Uterus (tissue), 4 donors: ENCODE results near the gene PAPLN. TPM values are rescaled to one million over a fixed set of nuclear protein-coding genes. Genes with fewer than 3 reads are reported as not detected.

ENCODE experiments used
- DNase-seq, 2 donors: peaks; one replicate each; pipeline ENCODE4 v3.0.0-alpha.2; 2019 to 2020
- H3K27ac ChIP-seq, 2 donors: fragments of 200-600 bp; sonication (generic); 1 replicate in 1 of 2; 2 replicates in 1 of 2; pipeline ENCODE4 v1.5.1; 2016 to 2018
- H3K27me3 ChIP-seq, 2 donors: fragments of 200-600 bp; sonication (generic); one replicate each; pipeline ENCODE4 v1.5.1; 2018 to 2019; ENCODE audit warnings: control low read depth in 1 of 2
- H3K36me3 ChIP-seq, 2 donors: fragments of 200-600 bp; sonication (generic); one replicate each; pipeline ENCODE4 v1.5.1; 2019; ENCODE audit warnings: control low read depth in 1 of 2
- H3K4me1 ChIP-seq, 2 donors: fragments of 200-600 bp; sonication (generic); one replicate each; pipeline ENCODE4 v1.5.1; 2018 to 2019; ENCODE audit warnings: control low read depth in 1 of 2
- H3K4me3 ChIP-seq, 2 donors: fragments of 200-600 bp; sonication (generic); 1 replicate in 1 of 2; 2 replicates in 1 of 2; pipeline ENCODE4 v1.5.1; 2018 to 2019; ENCODE audit warnings: mild to moderate bottlenecking in 1 of 2
- H3K9me3 ChIP-seq, 2 donors: fragments of 200-600 bp; sonication (generic); one replicate each; pipeline ENCODE4 v1.5.1; 2019; ENCODE audit warnings: control low read depth in 1 of 2
- CTCF ChIP-seq, 4 experiments: fragments of 200-600 bp in 2 of 4; fragments of 450-650 bp in 2 of 4; sonication (generic) in 2 of 4; IDR thresholded peaks; one replicate each; pipeline ENCODE4 v1.5.1; 2016 to 2019; ENCODE audit warnings: antibody characterized with exemption in 4 of 4, mild to moderate bottlenecking in 2 of 4, moderate library complexity in 1 of 4
- POLR2A ChIP-seq, 2 donors: fragments of 450-650 bp; IDR thresholded peaks; one replicate each; pipeline ENCODE4 v1.6.1; 2016; ENCODE audit warnings: antibody characterized with exemption in 2 of 2, mild to moderate bottlenecking in 1 of 2, moderate library complexity in 1 of 2
- intact Hi-C: fragments of 100-400 bp; cut with DNase I; formaldehyde crosslinking; loops from one replicate; pipeline ENCODE4 v1.15.1; 2023; ENCODE audit warnings: low total_unique reads
- total RNA-seq, 4 donors: library from RNA; depleted of rRNA in 3 of 4; stranded (reverse); fragments of >200 nt in 3 of 4; gene quantifications; one replicate each; pipeline versions ENCODE4 v1.1.0 to v1.2.4, GENCODE V29; 2014 to 2023
- donor health status: DM: yes; HTN: yes; CAD: no.

PAPLN gene
- total RNA-seq, 4 donors from 2014 or later, result 16.5 to 40.2 (median 33.1) TPM

GRCh38 chr14:73249564-73250316 lies 12.4 kb downstream of the PAPLN start:
- intact Hi-C loops, result no loop called here
- no peak for DNase-seq
- Histone ChIP-seq H3K27me3 (no peaks in the 10 kb centered on the region), H3K4me3 (no peak overlapping the region), H3K36me3 (no peaks in the 10 kb centered on the region), H3K9me3 (no peaks in the 10 kb centered on the region), H3K27ac (no peak overlapping the region), H3K4me1 (no peaks in the 10 kb centered on the region)
- no peak for TF ChIP-seq POLR2A (IDR thresholded peaks at IDR 0.05)

- no peak overlapping the region for H3K27ac ChIP-seq
- no peak for DNase-seq
- no peaks in the 10 kb centered on the region for H3K4me1 ChIP-seq
- intact Hi-C loops, result no loop called here
- H3K27me3 ChIP-seq, result no peaks in the 10 kb centered on the region
- H3K4me3 ChIP-seq, result no peak overlapping the region
- no peaks in the 10 kb centered on the region for H3K9me3 ChIP-seq
- TF ChIP-seq CTCF (IDR thresholded peaks at IDR 0.05) (no peak), POLR2A (IDR thresholded peaks at IDR 0.05) (no peak)
- no peaks in the 10 kb centered on the region for H3K36me3 ChIP-seq
Measured at GRCh38 chr14:73250317-73250713, 13.0 kb downstream of the PAPLN start.

- no peaks in the 10 kb centered on the region for H3K9me3 ChIP-seq
- H3K4me1 ChIP-seq, result no peaks in the 10 kb centered on the region
- no peak for DNase-seq
- no peaks in the 10 kb centered on the region for H3K27me3 ChIP-seq
- H3K4me3 ChIP-seq, result no peak overlapping the region
- intact Hi-C loops, result no loop called here
- TF ChIP-seq CTCF (IDR thresholded peaks at IDR 0.05) (no peak), POLR2A (IDR thresholded peaks at IDR 0.05) (no peak)
- H3K36me3 ChIP-seq, result no peaks in the 10 kb centered on the region
- no peak overlapping the region for H3K27ac ChIP-seq
Measured at GRCh38 chr14:73250781-73251500, 13.6 kb downstream of the PAPLN start.

- TF ChIP-seq POLR2A (IDR thresholded peaks at IDR 0.05), result no peak
- no peak for TF ChIP-seq CTCF (IDR thresholded peaks at IDR 0.05)
- intact Hi-C loops, result no loop called here
- Histone ChIP-seq H3K27ac (no peak overlapping the region), H3K4me1 (no peaks in the 10 kb centered on the region), H3K36me3 (no peaks in the 10 kb centered on the region), H3K9me3 (no peaks in the 10 kb centered on the region), H3K4me3 (no peak overlapping the region), H3K27me3 (no peaks in the 10 kb centered on the region)
- DNase-seq, result no peak
Measured at GRCh38 chr14:73251516-73252215, 14.4 kb downstream of the PAPLN start.

GRCh38 chr14:73252491-73253322 lies 15.4 kb downstream of the PAPLN start:
- no peak for DNase-seq
- H3K36me3 ChIP-seq, result no peaks in the 10 kb centered on the region
- no peaks in the 10 kb centered on the region for H3K9me3 ChIP-seq
- H3K27me3 ChIP-seq, result no peaks in the 10 kb centered on the region
- no peak for TF ChIP-seq CTCF (IDR thresholded peaks at IDR 0.05)
- TF ChIP-seq POLR2A (IDR thresholded peaks at IDR 0.05), result no peak
- no peaks in the 10 kb centered on the region for H3K4me1 ChIP-seq
- no peak overlapping the region for H3K4me3 ChIP-seq
- intact Hi-C loops, result no loop called here
- H3K27ac ChIP-seq, result no peak overlapping the region
